SK-N-SH treated with all-trans-retinoic acid at 6 μM for 48 hours (cell line): ENCODE measurements around the gene MCM9.

Experiments
- ATAC-seq: fragments of 200-7000 bp; cut with Tn5 transposase; 3 replicates; pipeline ENCODE4 v1.9.1; 2020; ENCODE audit warnings: mild to moderate bottlenecking, moderate library complexity
- BACH2 ChIP-seq: fragments of 250-450 bp; sonication (Bioruptor Pico); IDR thresholded peaks from 2 replicates; pipeline ENCODE4 v1.9.0; 2021; ENCODE audit warnings: mild to moderate bottlenecking, borderline replicate concordance
- CSDC2 ChIP-seq: fragments of 250-450 bp; sonication (Bioruptor Pico); IDR thresholded peaks from 2 replicates; pipeline ENCODE4 v1.5.0; 2020; ENCODE audit warnings: mild to moderate bottlenecking, moderate library complexity
- CSRNP3 ChIP-seq: fragments of 250-450 bp; sonication (Bioruptor Pico); IDR thresholded peaks from 2 replicates; pipeline ENCODE4 v1.5.1; 2021; ENCODE audit warnings: mild to moderate bottlenecking, moderate library complexity
- ESRRG ChIP-seq: fragments of 250-450 bp; sonication (Bioruptor Pico); IDR thresholded peaks from 2 replicates; pipeline ENCODE4 v1.6.1; 2021; ENCODE audit warnings: mild to moderate bottlenecking
- GLIS3 ChIP-seq: fragments of 250-450 bp; sonication (Bioruptor Pico); IDR thresholded peaks from 2 replicates; pipeline ENCODE4 v1.5.0; 2020; ENCODE audit warnings: mild to moderate bottlenecking, moderate library complexity
- OSR1 ChIP-seq: fragments of 250-450 bp; sonication (Bioruptor Pico); IDR thresholded peaks from 2 replicates; pipeline ENCODE4 v1.8.0; 2022; ENCODE audit warnings: moderate library complexity, mild to moderate bottlenecking, inconsistent platforms
- PATZ1 ChIP-seq: fragments of 250-450 bp; sonication (Bioruptor Pico); IDR thresholded peaks from 2 replicates; pipeline ENCODE4 v1.8.0; 2020; ENCODE audit warnings: mild to moderate bottlenecking, moderate library complexity, borderline replicate concordance
- POU6F1 ChIP-seq: fragments of 250-450 bp; sonication (Bioruptor Pico); IDR thresholded peaks from 2 replicates; pipeline ENCODE4 v1.8.0; 2021; ENCODE audit warnings: low read depth, mild to moderate bottlenecking, moderate library complexity, borderline replicate concordance
- TCF4 ChIP-seq: fragments of 250-450 bp; sonication (Bioruptor Pico); IDR thresholded peaks from 2 replicates; pipeline ENCODE4 v1.8.0; 2021; ENCODE audit warnings: mild to moderate bottlenecking, moderate library complexity, borderline replicate concordance
- TOX ChIP-seq: fragments of 250-450 bp; sonication (Bioruptor Pico); IDR thresholded peaks from 2 replicates; pipeline ENCODE4 v1.8.0; 2021; ENCODE audit warnings: mild to moderate bottlenecking, moderate library complexity, borderline replicate concordance
- TSHZ2 ChIP-seq: fragments of 250-450 bp; sonication (Bioruptor Pico); IDR thresholded peaks from 2 replicates; pipeline ENCODE4 v1.5.0; 2020; ENCODE audit warnings: mild to moderate bottlenecking, moderate library complexity
- ZC3H10 ChIP-seq: fragments of 250-450 bp; sonication (Bioruptor Pico); IDR thresholded peaks from 2 replicates; pipeline ENCODE4 v1.5.1; 2021; ENCODE audit warnings: mild to moderate bottlenecking, moderate library complexity
- ZFP3 ChIP-seq: fragments of 250-450 bp; sonication (Bioruptor Pico); IDR thresholded peaks from 2 replicates; pipeline ENCODE4 v1.5.0; 2020; ENCODE audit warnings: mild to moderate bottlenecking, moderate library complexity
- ZFP30 ChIP-seq: fragments of 450-650 bp; formaldehyde crosslinking; IDR thresholded peaks from 2 replicates; pipeline ENCODE4 v1.5.0; 2022; ENCODE audit warnings: mild to moderate bottlenecking, moderate library complexity
- ZNF565 ChIP-seq: fragments of 450-650 bp; formaldehyde crosslinking; conservative IDR thresholded peaks from 2 replicates; pipeline ENCODE4 v1.5.0; 2020; ENCODE audit warnings: low read depth, mild to moderate bottlenecking, moderate library complexity
- ZNF70 ChIP-seq: fragments of 450-650 bp; formaldehyde crosslinking; IDR thresholded peaks from 2 replicates; pipeline ENCODE4 v1.5.0; 2020; ENCODE audit warnings: mild to moderate bottlenecking, moderate library complexity
- ZNF8 ChIP-seq: fragments of 450-650 bp; formaldehyde crosslinking; IDR thresholded peaks from 2 replicates; pipeline ENCODE4 v1.5.0; 2020; ENCODE audit warnings: mild to moderate bottlenecking, moderate library complexity

MCM9 gene

GRCh38 chr6:118813775-118814174 lies 121.2 kb downstream of the MCM9 start:
- no peak for ATAC-seq
- no peak for TF ChIP-seq TSHZ2 (CRISPR knock-in tag)
- no peak for TF ChIP-seq ZC3H10 (CRISPR knock-in tag)
- TF ChIP-seq BACH2, result no peak
- TF ChIP-seq GLIS3 (CRISPR knock-in tag), result no peak

- TF ChIP-seq ZFP3 (no peak), BACH2 (no peak), ZFP30 (CRISPR knock-in tag) (no peak), TOX (CRISPR knock-in tag) (no peak)
- no peak for ATAC-seq
Measured at GRCh38 chr6:118812970-118813369, 122.0 kb downstream of the MCM9 start.

GRCh38 chr6:118810420-118811027 lies 124.4 kb downstream of the MCM9 start:
- TF ChIP-seq CSRNP3 (no peak), ZFP30 (CRISPR knock-in tag) (no peak), TSHZ2 (CRISPR knock-in tag) (no peak), GLIS3 (CRISPR knock-in tag) (no peak), CSDC2 (CRISPR knock-in tag) (no peak), ZNF70 (no peak), PATZ1 (CRISPR knock-in tag) (no peak)
- ATAC-seq, result no peak

- TF ChIP-seq ZFP30 (CRISPR knock-in tag) (no peak), CSDC2 (CRISPR knock-in tag) (no peak)
- no peak for ATAC-seq
Measured at GRCh38 chr6:118808793-118809638, 125.9 kb downstream of the MCM9 start.

- no peak for ATAC-seq
- TF ChIP-seq OSR1 (CRISPR knock-in tag), result no peak
- TF ChIP-seq TOX (CRISPR knock-in tag), result no peak
- TF ChIP-seq ZNF70, result no peak
- no peak for TF ChIP-seq ZNF8
- no peak for TF ChIP-seq ESRRG (CRISPR knock-in tag)
- no peak for TF ChIP-seq ZFP3
- TF ChIP-seq CSRNP3, result no peak
- TF ChIP-seq TCF4 (CRISPR knock-in tag), result no peak
- no peak for TF ChIP-seq BACH2
- no peak for TF ChIP-seq PATZ1 (CRISPR knock-in tag)
- TF ChIP-seq ZNF565 (CRISPR knock-in tag), result no peak
- TF ChIP-seq POU6F1, result no peak
Measured at GRCh38 chr6:118804091-118804490, 130.9 kb downstream of the MCM9 start.
